AG04450 (cell line): ENCODE data around the gene LIG4. TPM values are rescaled to one million over a fixed set of nuclear protein-coding genes. Genes with fewer than 3 reads are reported as not detected.

ENCODE experiments used
- CTCF ChIA-PET: fragments of 300-600, 350-600 bp; formaldehyde crosslinking; extraction: SDS; loops from one replicate; lab custom pipeline; 2022; ENCODE audit warnings: antibody characterized with exemption, inconsistent platforms; lab: Charles Lee
- POLR2A ChIA-PET: fragments of 350-600 bp; formaldehyde crosslinking; extraction: SDS; loops from one replicate; lab custom pipeline; 2021; ENCODE audit warnings: antibody characterized with exemption, inconsistent platforms; lab: Yijun Ruan, JAX
- DNase-seq: peaks from one replicate; pipeline ENCODE4 v3.0.0-alpha.2; 2011; ENCODE audit warnings: low read depth, low spot score
- H3K27ac ChIP-seq: one replicate; pipeline ENCODE4 v1.5.1; 2012; ENCODE audit warnings: low read depth, low read length, control low read depth
- H3K27me3 ChIP-seq: one replicate; pipeline ENCODE4 v1.6.0; 2012; ENCODE audit warnings: low read length; ENCODE audit not compliant: control insufficient read depth, insufficient read depth
- H3K4me3 ChIP-seq: 2 replicates; pipeline ENCODE4 v1.5.1; 2011; ENCODE audit warnings: mild to moderate bottlenecking, low read depth, low read length, control low read depth
- H3K9me3 ChIP-seq: 2 replicates; pipeline ENCODE4 v1.5.1; 2012; ENCODE audit warnings: low read length; ENCODE audit not compliant: control insufficient read depth, insufficient read depth
- CTCF ChIP-seq: IDR thresholded peaks from 2 replicates; pipeline ENCODE4 v1.5.1; 2011; ENCODE audit warnings: low read depth, low read length, control low read depth, inconsistent platforms
- polyA plus RNA-seq: library from polyadenylated mRNA; depleted of rRNA; stranded (reverse); fragments of >200 nt; gene quantifications from 2 replicates; pipeline ENCODE4 v1.2.3, GENCODE V29; 2011

LIG4 gene
- polyA plus RNA-seq, 1 experiment, result 10.4 TPM

DNA sequence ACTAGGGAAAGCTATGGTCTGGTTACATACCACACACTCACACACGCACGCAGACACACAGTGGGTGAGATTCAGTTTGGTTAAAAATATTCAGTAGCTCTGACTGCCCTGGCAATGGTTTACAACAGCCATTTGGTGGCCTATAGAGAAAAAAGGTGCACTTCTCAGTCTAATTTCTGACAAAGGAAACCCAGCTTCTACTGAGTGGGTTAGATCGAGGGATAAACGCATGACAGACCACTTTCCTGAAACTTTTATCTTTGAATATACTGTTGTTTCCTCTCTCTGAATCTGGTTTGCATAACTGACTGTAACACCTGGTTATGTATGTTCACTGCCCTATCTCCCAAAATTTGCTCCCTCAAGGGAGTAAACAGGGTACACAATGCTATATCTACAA is 2.5 kb downstream of the LIG4 start:
- H3K27ac ChIP-seq, result no peak overlapping the region
- no peaks in the 10 kb centered on the region for H3K27me3 ChIP-seq
- no peak for TF ChIP-seq CTCF
- DNase-seq, result no peak
- ChIA-PET CTCF (interaction anchor here (0.5 to 1.6 kb wide), 2 partner anchors 58 to 295 kb away, joined by 4 to 6 read pairs; no protein-coding TSS in a partner anchor), POLR2A (no interaction called here)
- H3K9me3 ChIP-seq, result no peaks in the 10 kb centered on the region
- no peak overlapping the region for H3K4me3 ChIP-seq

- Histone ChIP-seq H3K27ac (no peak overlapping the region), H3K9me3 (no peaks in the 10 kb centered on the region; the same call in 1 of the 2 replicates), H3K27me3 (no peaks in the 10 kb centered on the region), H3K4me3 (no peak overlapping the region)
- ChIA-PET CTCF (no interaction called here), POLR2A (no interaction called here)
- no peak for DNase-seq
- no peak for TF ChIP-seq CTCF
These were observed 4.8 kb downstream of the LIG4 start for GRCh38 chr13:108210551-108210950.

- no peak for TF ChIP-seq CTCF
- CTCF ChIA-PET, result no interaction called here
- POLR2A ChIA-PET, result no interaction called here
- DNase-seq, result no peak
- no peak overlapping the region for H3K4me3 ChIP-seq
- peaks cover 1% of the 10 kb centered on the region; the same call in 1 of the 2 replicates for H3K9me3 ChIP-seq
- H3K27me3 ChIP-seq, result no peaks in the 10 kb centered on the region
- no peak overlapping the region for H3K27ac ChIP-seq
These were observed 14.4 kb downstream of the LIG4 start for GRCh38 chr13:108200781-108201398.

DNA sequence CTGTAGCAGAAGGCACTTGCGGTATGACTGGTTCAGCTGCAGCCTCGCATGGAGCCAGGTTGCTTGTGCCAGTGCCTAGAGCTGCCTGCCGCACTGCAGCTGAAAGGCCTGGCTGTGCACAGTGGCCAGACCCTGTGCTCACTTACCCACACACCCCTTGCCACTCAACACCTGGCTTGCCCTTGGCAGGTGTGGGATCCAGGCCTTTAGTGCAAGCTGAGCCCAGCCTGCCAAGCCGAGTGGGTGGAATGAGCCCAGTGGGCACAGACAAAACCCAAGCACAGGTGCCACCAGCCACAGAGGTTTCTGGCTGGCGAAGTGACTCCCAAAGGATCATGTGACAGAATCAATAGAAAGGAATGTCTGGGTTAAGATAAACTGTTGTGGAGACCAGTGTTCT is 19.5 kb downstream of the LIG4 start:
- no peak overlapping the region for H3K27ac ChIP-seq
- TF ChIP-seq CTCF, result no peak
- no peaks in the 10 kb centered on the region for H3K27me3 ChIP-seq
- no peak for DNase-seq
- H3K4me3 ChIP-seq, result no peak overlapping the region
- CTCF ChIA-PET, result no interaction called here
- POLR2A ChIA-PET, result no interaction called here
- H3K9me3 ChIP-seq, result peaks cover 18% of the 10 kb centered on the region

DNA sequence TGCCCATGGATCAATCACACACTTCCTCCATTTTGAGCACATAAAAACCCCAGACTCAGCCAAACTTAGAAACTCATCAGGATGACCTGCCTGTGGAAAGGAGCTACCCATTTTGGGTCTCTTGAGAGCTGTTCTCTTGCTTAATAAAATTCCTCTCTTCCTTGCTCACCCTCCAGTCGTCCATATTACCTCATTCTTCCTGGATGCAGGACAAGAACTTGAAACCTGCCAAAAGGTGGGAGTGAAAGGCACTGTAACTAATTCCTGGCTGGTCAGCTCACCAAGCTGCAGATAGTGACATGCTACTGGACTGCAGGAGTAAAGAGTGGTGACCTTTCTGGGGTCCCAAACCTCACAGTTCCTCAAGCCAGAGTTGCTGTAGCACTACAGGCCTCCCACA is 20.2 kb downstream of the LIG4 start:
- no peak for DNase-seq
- CTCF ChIA-PET, result no interaction called here
- POLR2A ChIA-PET, result no interaction called here
- TF ChIP-seq CTCF, result no peak
- Histone ChIP-seq H3K27me3 (no peaks in the 10 kb centered on the region), H3K9me3 (peaks cover 18% of the 10 kb centered on the region), H3K27ac (no peak overlapping the region), H3K4me3 (no peak overlapping the region)
